Stimulated activated CD4-positive, alpha-beta T cell treated with anti-CD3 and anti-CD28 coated beads, Interleukin-2, amount 100 ng/mL, for 4 hours (primary cell): ENCODE results near the gene MRPL36.

Experiments used
- DNase-seq: peaks from one replicate; pipeline ENCODE4 v3.0.0-alpha.2; 2020; ENCODE audit warnings: low read depth

MRPL36 gene

GRCh38 chr5:1764606-1764960 lies 35.1 kb downstream of the MRPL36 start:
- no peak for DNase-seq

- no peak for DNase-seq
These were observed 35.6 kb downstream of the MRPL36 start for GRCh38 chr5:1763960-1764605.

GRCh38 chr5:1763548-1763911 lies 36.1 kb downstream of the MRPL36 start:
- no peak for DNase-seq

GRCh38 chr5:1762883-1763547 lies 36.6 kb downstream of the MRPL36 start:
- DNase-seq, result no peak

GRCh38 chr5:1762121-1762882 lies 37.3 kb downstream of the MRPL36 start:
- DNase-seq, result no peak

- no peak for DNase-seq
These were observed 38.2 kb downstream of the MRPL36 start for GRCh38 chr5:1761453-1761755.

- DNase-seq, result no peak
These were observed 38.8 kb downstream of the MRPL36 start for GRCh38 chr5:1760656-1761452.

GRCh38 chr5:1760231-1760630 lies 39.4 kb downstream of the MRPL36 start:
- DNase-seq, result no peak

GRCh38 chr5:1759378-1759970 lies 40.2 kb downstream of the MRPL36 start:
- DNase-seq, result no peak

GRCh38 chr5:1758574-1758973 lies 41.1 kb downstream of the MRPL36 start:
- DNase-seq, result no peak

GRCh38 chr5:1757511-1757910 lies 42.1 kb downstream of the MRPL36 start:
- no peak for DNase-seq

GRCh38 chr5:1756481-1756880 lies 43.2 kb downstream of the MRPL36 start:
- no peak for DNase-seq

- no peak for DNase-seq
These were observed 44.2 kb downstream of the MRPL36 start for GRCh38 chr5:1755321-1755949.

- DNase-seq, result no peak
These were observed 45.0 kb downstream of the MRPL36 start for GRCh38 chr5:1754531-1755220.

- no peak for DNase-seq
These were observed 46.1 kb downstream of the MRPL36 start for GRCh38 chr5:1753490-1753889.

- DNase-seq, result no peak
These were observed 46.8 kb downstream of the MRPL36 start for GRCh38 chr5:1752881-1753280.

- DNase-seq, result no peak
These were observed 47.5 kb downstream of the MRPL36 start for GRCh38 chr5:1751864-1752822.

- DNase-seq, result no peak
These were observed 48.4 kb downstream of the MRPL36 start for GRCh38 chr5:1751026-1751863.

GRCh38 chr5:1750469-1750868 lies 49.2 kb downstream of the MRPL36 start:
- DNase-seq, result no peak
